Measurements from ENCODE around the gene TRPV2.
"Not testable (repeated sequence)": the region's sequence is repeated elsewhere in the genome, so short reads cannot be mapped to it uniquely, and the experiment has no call there.

Gene TRPV2, protein sequence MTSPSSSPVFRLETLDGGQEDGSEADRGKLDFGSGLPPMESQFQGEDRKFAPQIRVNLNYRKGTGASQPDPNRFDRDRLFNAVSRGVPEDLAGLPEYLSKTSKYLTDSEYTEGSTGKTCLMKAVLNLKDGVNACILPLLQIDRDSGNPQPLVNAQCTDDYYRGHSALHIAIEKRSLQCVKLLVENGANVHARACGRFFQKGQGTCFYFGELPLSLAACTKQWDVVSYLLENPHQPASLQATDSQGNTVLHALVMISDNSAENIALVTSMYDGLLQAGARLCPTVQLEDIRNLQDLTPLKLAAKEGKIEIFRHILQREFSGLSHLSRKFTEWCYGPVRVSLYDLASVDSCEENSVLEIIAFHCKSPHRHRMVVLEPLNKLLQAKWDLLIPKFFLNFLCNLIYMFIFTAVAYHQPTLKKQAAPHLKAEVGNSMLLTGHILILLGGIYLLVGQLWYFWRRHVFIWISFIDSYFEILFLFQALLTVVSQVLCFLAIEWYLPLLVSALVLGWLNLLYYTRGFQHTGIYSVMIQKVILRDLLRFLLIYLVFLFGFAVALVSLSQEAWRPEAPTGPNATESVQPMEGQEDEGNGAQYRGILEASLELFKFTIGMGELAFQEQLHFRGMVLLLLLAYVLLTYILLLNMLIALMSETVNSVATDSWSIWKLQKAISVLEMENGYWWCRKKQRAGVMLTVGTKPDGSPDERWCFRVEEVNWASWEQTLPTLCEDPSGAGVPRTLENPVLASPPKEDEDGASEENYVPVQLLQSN

DNA sequence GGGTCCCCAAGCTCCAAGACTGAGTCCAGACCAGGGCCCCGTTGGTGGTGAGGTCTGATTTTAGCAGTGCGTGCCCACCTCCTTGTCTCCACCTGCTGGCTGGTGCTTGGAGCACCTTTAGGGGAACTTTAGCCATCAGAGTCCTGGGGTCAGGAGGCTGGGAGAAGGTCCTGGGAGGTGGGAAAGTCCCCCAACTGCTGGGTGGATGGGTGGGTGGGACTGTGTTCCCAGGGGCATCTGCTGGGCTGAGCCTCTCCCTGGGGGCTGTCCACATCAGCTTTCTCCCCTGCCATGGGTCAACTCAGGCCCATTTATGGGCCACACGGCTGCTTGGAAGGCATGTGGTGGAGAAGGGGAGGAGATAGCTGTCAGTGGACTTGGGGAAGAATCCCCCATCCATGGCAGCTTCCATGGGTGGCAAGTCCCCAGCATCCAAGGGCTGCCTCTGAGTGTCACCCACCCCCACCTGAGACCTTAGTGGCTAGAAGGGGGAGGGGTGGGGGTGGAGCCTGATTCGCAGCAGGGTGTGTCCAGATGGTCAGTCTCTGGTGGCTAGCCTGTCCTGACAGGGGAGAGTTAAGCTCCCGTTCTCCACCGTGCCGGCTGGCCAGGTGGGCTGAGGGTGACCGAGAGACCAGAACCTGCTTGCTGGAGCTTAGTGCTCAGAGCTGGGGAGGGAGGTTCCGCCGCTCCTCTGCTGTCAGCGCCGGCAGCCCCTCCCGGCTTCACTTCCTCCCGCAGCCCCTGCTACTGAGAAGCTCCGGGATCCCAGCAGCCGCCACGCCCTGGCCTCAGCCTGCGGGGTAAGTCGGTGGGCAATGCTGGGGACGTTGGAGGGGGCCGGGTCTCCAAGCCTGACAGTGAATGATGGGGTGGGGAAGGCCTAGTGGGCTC, at the start of gene TRPV2:
Gene TRPV2 (plus strand): TSS at position 541 of the 894 bp plus-strand sequence. CDS start 2,098 bp downstream, outside the sequence.
- in situ Hi-C loops (cut with MboI; ENCODE audit: low sequenced_read_pairs): no loop called here

DNA sequence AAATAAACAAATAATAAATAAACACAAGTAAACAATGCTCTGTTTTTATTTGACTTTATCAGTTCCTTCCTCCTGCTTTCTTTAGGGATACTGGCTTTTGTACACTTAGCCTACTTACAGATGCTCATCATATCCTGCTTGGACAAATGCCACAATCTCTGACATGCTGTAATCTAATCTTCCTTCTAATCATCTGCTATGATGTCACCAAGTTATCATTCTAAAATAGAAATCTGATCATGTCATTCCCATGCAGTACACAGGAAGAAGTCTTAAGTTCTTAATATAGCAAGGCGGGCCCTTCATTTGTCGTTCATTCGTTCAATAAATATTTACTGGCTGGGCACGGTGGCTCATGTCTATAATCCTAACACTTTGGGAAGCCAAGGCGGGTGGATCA, 43.6 kb upstream of the TRPV2 start:
- in situ Hi-C loops (cut with MboI; ENCODE audit: low sequenced_read_pairs): no loop called here

DNA sequence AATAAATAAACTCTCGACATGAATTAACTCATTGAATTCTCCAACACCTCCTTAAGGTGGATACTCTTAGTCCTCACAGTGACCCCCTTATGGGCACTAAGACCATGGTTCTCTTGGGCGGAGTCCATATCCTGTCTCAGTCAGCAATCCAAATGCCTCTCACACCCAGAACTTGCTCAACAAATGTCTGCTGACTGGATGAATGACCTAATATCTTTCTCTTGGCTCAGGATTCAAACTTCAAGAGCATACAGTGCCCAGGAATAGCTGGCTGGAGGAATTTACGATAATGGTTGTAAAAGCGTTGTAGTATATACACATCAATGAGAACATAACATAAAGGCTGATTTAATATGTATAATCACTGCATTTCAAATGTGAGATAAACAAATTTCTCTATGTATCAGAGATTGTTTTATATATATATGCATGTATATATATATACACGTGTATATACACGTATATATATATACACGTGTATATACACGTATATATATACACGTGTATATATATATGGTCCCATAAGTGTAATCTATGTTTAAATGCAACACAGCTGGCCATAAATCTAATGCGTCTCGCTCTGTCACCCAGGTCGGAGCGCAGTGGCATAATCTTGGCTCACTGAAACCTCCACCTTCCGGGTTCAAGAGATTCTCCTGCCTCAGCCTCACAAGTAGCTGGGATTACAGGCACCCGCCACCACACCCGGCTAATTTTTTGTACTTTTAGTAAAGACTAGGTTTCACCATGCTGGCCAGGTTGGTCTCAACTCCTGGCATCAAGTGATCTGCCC, 41.0 kb upstream of the TRPV2 start:
- in situ Hi-C loops (cut with MboI; ENCODE audit: low sequenced_read_pairs): no loop called here

DNA sequence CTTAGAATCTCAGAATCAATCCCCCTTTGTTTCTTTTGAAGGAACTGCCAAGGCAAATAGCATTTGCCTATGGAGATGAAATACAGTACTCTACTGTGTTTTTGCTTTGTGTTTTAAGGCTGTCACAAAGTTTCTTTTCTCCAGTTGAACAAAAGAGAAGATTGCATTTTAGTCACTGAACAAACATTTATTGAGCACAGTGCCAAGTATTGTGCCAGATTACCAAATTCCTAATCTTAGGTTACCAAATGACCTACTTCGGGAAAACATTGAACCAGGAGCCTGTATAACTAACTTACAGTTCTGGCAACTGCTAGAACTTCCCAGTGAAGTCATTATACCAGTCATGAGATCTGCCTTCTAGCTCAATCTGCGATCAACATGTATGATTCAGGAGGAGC, 37.4 kb upstream of the TRPV2 start:
- in situ Hi-C loops (cut with MboI; ENCODE audit: low sequenced_read_pairs): no loop called here

DNA sequence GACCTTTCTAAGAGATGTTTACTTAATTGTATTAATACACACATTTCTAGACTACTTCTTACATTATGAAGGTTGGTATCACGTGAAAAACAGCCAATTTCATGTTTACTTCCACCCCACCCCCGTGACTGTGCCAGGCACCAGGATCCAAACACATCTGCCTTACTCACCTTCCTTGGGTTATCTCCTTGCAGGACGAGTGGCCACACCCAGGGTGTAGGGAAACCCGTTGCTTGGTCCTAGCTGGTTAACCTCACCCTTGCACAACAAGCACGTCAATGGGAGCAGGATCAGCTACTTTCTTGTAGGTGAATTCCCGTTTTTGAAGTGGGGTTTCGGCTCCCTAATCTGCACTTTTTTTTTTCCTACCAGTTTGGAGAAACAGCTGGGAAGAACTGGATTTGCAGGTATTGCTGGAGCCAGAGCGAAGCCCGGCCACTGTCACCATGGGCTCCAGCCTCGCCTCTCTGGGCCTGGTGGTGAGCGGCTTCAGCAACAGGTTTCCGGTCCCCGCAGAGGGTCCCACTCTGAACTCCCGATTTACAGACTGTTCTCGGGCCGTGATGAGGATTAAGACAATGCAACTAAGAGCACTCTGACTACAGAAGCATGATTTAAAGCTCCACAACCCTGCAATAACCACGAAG, 36.6 kb upstream of the TRPV2 start:
- in situ Hi-C loops (cut with MboI; ENCODE audit: low sequenced_read_pairs): no loop called here

DNA sequence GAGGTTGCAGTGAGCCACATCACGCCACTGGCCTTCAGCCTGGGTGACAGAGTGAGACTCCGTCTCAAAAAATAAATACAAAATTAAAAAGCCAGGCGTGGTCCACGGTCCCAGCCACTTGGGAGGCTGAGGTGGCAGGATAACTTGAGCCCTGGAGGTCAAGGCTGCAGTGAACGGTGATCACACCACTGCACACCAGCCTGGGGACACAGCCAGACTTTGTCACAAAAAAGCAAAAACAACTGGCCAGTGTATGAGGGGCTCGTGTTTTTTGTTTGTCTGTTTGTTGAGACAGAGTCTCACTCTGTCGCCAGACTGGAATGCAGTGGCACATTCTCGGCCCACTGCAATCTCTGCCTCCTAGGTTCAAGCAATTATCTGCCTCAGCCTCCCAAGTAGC, 35.7 kb upstream of the TRPV2 start:
- in situ Hi-C loops (cut with MboI; ENCODE audit: low sequenced_read_pairs): no loop called here

DNA sequence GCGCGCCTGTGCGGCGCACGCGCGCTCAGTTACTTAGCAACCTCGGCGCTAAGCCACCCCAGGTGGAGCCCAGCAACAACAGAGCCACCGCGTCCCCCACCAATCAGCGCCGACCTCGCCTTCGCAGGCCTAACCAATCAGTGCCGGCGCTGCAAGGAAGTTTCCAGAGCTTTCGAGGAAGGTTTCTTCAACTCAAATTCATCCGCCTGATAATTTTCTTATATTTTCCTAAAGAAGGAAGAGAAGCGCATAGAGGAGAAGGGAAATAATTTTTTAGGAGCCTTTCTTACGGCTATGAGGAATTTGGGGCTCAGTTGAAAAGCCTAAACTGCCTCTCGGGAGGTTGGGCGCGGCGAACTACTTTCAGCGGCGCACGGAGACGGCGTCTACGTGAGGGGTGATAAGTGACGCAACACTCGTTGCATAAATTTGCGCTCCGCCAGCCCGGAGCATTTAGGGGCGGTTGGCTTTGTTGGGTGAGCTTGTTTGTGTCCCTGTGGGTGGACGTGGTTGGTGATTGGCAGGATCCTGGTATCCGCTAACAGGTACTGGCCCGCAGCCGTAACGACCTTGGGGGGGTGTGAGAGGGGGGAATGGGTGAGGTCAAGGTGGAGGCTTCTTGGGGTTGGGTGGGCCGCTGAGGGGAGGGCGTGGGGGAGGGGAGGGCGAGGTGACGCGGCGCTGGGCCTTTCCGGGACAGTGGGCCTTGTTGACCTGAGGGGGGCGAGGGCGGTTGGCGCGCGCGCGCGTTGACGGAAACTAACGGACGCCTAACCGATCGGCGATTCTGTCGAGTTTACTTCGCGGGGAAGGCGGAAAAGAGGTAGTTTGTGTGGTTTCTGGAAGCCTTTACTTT, 34.5 kb upstream of the TRPV2 start, which contains the start of gene UBB:
Gene UBB (plus strand): TSS at position 452 of the 856 bp plus-strand sequence. CDS start 817 bp downstream, outside the sequence.
- in situ Hi-C loops (cut with MboI; ENCODE audit: low sequenced_read_pairs): no loop called here

DNA sequence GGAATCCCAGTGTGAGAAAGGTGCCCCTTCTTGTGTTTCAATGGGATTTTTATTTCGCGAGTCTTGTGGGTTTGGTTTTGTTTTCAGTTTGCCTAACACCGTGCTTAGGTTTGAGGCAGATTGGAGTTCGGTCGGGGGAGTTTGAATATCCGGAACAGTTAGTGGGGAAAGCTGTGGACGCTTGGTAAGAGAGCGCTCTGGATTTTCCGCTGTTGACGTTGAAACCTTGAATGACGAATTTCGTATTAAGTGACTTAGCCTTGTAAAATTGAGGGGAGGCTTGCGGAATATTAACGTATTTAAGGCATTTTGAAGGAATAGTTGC, 33.9 kb upstream of the TRPV2 start:
- in situ Hi-C loops (cut with MboI; ENCODE audit: low sequenced_read_pairs): no loop called here

DNA sequence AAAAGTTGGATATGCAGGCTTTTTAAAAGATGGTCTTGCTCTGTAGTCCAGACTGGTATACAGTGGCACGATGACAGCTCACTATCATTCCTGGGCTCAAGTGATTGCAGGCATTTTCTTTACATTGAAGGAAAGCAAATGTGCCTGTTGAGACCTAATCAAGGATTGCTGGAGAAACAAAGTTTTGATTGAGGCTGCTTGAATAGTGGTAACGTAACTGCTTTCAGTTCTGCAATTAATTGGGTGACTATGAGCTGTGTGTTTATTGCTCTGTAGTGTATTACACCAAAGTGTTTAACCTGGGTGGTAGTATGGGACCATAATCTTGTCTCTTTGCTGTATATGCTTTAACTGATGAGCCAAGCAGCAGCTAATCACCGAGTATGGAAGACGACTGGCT, 32.2 kb upstream of the TRPV2 start:
- in situ Hi-C loops (cut with MboI; ENCODE audit: low sequenced_read_pairs): no loop called here

DNA sequence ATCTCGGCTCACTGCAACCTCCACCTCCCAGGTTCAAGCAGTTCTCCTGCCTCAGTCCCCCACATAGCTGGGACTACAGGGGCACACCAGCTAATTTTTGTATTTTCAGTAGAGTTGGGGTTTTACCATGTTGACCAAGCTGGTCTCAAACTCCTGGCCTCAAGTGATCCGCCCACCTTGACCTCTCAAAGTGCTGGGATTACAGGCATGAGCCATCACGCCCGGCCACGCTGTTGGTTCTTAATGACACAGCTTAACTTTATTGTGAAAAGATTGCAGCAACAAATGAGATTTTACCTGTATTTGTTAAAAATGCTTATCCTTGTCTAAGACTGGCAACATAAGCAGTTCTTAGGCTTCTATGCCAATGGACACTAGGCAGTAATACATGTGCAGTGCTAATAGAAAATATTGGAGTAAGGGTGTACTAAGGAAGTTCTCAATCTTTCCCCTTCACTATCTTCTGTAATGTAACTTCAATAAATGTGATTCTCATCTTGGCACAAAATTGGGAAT, 31.5 kb upstream of the TRPV2 start:
- in situ Hi-C loops (cut with MboI; ENCODE audit: low sequenced_read_pairs): no loop called here

DNA sequence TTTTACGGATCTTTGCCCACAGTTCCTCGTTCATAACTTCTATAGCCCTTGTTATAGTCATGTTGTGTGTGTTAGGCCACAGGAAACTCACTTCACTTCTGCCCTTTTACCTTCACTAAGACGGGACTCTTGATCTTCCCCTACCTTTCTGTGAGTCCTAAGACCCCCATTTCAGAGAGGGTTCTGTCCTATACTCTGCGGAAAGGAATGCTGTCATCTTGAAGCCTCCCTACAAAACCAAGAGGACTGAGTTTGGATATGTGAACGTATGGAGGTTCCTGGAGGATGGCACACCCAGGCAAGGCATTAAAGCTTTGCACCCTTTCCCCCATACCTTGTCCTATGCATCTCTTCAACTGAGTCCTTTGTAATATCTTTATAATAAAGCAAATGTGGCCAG, 30.8 kb upstream of the TRPV2 start:
- in situ Hi-C loops (cut with MboI; ENCODE audit: low sequenced_read_pairs): no loop called here

DNA sequence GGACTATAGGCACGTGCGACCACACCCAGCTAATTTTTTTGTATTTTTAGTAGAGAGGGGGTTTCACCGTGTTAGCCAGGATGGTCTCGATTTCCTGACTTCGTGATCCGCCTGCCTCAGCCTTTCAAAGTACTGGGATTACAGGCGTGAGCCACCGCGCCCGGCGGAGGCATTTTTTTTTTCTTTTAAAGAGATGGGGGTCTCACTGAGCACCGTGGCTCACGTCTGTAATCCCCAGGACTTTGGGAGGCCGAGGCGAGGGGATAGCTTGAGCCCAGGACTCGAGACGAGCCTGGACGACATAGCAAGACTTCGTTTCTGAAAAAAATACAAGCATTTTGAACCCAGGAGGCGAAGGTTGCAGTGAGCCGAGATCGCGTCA, 29.3 kb upstream of the TRPV2 start:
- in situ Hi-C loops (cut with MboI; ENCODE audit: low sequenced_read_pairs): not testable (repeated sequence)

DNA sequence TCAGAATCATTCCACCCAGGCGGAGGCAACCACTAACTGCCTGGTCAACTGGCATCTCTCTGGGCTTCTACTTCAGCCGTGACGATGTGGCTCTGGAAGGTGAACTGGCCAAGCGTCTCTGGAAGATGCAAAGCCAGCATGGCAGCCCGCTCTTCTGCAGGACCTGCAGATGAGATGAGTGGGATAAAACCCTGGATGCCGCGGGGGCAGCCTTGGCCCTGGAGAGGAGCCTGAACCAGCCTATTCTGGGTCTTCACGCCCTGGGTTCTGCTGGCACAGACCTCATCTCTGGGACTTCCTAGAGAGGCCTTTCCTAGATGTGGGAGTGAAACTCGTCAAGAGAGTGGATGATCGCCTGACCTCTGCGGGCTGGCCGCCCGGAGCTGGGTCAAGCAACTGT, 23.9 kb upstream of the TRPV2 start:
- in situ Hi-C loops (cut with MboI; ENCODE audit: low sequenced_read_pairs): no loop called here

DNA sequence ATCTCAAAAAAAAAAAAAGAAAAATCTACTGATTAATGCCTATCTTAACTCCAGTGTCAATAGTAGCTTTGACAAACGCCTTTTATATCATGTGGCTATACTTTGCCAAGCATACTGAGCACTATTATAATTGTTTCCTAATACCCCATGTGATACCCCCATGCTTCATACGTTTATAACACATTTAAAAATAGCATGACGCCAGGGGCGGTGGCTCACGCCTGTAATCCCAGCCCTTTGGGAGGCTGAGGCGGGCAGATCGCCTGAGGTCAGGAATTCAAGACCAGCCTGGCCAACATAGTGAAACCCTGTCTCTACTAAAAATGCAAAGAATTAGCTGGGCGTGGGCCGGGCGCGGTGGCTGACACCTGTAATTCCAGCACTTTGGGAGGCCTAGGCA, 22.9 kb upstream of the TRPV2 start:
- in situ Hi-C loops (cut with MboI; ENCODE audit: low sequenced_read_pairs): not testable (repeated sequence)

DNA sequence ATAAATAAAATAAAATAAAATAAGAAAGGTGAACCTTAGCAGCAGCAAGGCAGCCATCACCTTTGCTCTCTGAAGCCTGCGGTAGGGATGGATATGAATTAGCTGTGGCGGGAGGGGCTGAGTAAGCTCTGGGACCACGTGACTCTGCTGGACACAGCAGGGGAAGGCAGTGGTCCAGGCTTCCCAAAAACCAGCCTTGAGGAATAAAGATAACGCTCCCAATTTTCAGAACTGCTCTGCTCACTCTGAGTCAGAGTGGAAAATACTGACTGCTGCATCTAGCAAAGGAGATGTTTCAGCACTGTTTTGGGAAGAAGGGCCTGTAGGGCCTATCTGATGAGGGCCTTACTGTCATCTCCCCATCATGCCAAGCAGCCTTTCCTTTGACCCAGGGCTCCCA, 19.5 kb upstream of the TRPV2 start:
- in situ Hi-C loops (cut with MboI; ENCODE audit: low sequenced_read_pairs): not testable (repeated sequence)

DNA sequence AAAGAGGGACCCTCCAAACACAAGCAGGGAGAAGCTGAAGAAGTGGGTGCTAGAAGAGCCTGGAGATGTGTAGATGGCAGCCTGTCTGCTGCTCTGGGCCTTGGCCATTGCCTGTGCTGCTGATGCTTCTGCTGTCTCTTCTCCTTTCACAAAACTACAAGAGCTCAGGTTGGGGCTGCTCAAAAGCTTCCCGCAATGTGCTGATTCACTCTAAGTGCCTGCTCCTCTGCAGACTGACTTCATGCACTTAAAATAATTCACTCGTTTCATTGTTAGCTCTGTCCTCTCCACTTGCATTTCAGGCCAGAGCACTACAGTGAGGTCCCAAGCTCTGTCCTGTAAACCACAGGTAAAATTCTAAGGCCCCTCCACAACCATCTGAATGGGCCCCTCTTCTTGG, 18.7 kb upstream of the TRPV2 start:
- in situ Hi-C loops (cut with MboI; ENCODE audit: low sequenced_read_pairs): not testable (repeated sequence)

DNA sequence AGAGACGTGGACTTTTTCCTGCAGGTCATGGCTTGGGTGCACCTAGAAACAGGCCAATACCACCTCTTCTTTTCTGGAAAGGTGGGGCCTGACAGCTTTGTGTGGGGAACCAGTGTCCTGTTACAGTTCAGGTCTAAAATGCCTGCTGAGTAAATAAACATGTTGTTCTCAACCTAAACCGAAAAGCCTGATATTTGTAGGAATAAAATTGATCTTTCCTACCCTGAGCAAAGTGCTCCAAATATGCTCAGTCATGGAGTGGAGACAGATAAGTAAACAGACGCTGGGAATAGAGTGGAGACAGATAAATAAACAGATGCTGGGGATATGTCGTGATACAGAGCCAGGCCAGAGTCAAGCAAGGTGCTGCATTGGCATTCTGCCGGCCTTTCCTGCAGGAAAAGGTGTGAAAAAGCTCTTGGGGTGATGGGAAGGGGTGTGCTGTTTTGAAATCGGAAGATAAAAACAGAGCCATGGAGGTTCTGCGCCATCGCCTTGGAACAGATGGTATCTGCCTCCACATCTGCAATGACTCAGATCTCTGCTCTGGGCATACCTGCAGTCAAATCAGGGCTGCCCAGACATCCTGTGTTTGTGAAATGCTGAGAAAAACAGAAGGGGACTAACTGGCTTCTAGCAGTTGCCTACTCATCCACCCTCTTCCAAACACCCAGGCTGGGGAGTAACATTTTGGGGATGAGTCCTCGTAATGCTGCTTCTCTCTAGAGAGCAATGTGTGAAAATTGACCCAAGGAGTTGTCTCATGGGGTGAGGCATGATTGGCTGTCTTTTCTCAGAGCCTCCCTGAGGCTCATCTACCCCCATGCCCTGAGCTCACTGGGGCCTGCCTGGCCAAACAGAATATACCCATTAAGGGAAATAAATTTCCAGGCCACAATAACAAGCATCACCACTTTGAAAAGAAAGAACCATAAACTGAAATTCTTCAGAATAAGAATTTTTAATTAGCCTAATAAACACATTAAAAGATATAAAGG, 16.8 kb upstream of the TRPV2 start:
- in situ Hi-C loops (cut with MboI; ENCODE audit: low sequenced_read_pairs): no loop called here

DNA sequence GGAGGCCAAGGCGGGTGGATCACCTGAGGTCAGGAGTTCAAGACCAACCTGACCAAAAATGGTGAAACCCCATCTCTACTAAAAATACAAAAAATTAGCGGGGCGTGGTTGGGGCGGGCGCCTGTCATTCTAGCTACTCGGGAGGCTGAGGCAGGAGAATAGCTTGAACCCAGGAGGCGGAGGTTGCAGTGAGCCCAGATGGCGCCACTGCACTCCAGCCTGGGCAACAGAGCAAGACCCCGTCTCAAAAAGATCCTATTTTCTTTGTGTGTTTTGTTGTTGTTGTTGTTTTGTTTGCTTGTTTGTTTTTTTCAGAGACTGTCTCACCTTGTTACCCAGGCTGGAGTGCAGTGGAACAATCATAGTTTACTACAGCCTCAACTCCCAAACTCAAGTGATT, 11.5 kb upstream of the TRPV2 start:
- in situ Hi-C loops (cut with MboI; ENCODE audit: low sequenced_read_pairs): not testable (repeated sequence)

All from hTERT RPE-1 (cell line).